ENCODE results near the gene ATP4B. TPM values are rescaled to one million over a fixed set of nuclear protein-coding genes. Genes with fewer than 3 reads are reported as not detected.

The ATP4B gene
- total and polyA plus RNA-seq, 5 donors from 2014 or later, result not detected

- H3K9me3 Mint-ChIP-seq, result peaks cover 0 to 4% (median 0%) of the 10 kb centered on the region in 7 donors
- no peak for DNase-seq
- Histone ChIP-seq H3K4me3 (ENCODE audit: low read depth, low read length) (no peak overlapping the region), H3K36me3 (ENCODE audit: control insufficient read depth, insufficient read depth, low read length) (no peaks in the 10 kb centered on the region), H3K27me3 (ENCODE audit: control insufficient read depth, insufficient read depth, low read length) (no peaks in the 10 kb centered on the region), H3K4me1 (ENCODE audit: control insufficient read depth, insufficient read depth, low read length, poor library complexity, severe bottlenecking) (no peaks in the 10 kb centered on the region), H3K27ac (ENCODE audit: insufficient read depth, low read length, poor library complexity, severe bottlenecking) (no peak overlapping the region), H3K9me3 (ENCODE audit: control insufficient read depth in 2 of 2, low read length in 2 of 2) (no peaks in the 10 kb centered on the region)
- no peaks in the 10 kb centered on the region for H3K27me3 Mint-ChIP-seq
- ATAC-seq (ENCODE audit: low read depth in 2 of 2), result no peak
- no peak overlapping the region for H3K27ac Mint-ChIP-seq
- H3K4me3 Mint-ChIP-seq, result no peak overlapping the region
- H3K4me1 Mint-ChIP-seq, result peaks cover 0 to 7% (median 3%) of the 10 kb centered on the region in 4 donors
- H3K36me3 Mint-ChIP-seq, result no peaks in the 10 kb centered on the region
These were observed 8.8 kb downstream of the ATP4B start for GRCh38 chr13:113649212-113649611.

- H3K27ac Mint-ChIP-seq, result no peak overlapping the region
- ATAC-seq (ENCODE audit: low read depth in 2 of 2), result no peak
- H3K4me3 Mint-ChIP-seq, result no peak overlapping the region
- no peak for DNase-seq
- H3K27me3 ChIP-seq (ENCODE audit: control insufficient read depth, insufficient read depth, low read length), result no peaks in the 10 kb centered on the region
- H3K4me1 ChIP-seq (ENCODE audit: control insufficient read depth, insufficient read depth, low read length, poor library complexity, severe bottlenecking), result no peaks in the 10 kb centered on the region
- no peak overlapping the region for H3K4me3 ChIP-seq (ENCODE audit: low read depth, low read length)
- H3K27ac ChIP-seq (ENCODE audit: insufficient read depth, low read length, poor library complexity, severe bottlenecking), result no peak overlapping the region
- no peaks in the 10 kb centered on the region for H3K27me3 Mint-ChIP-seq
- no peaks in the 10 kb centered on the region for H3K9me3 ChIP-seq (ENCODE audit: control insufficient read depth in 2 of 2, low read length in 2 of 2)
- H3K4me1 Mint-ChIP-seq, result peaks cover 0 to 7% (median 3%) of the 10 kb centered on the region in 4 donors
- H3K36me3 Mint-ChIP-seq, result no peaks in the 10 kb centered on the region
- H3K36me3 ChIP-seq (ENCODE audit: control insufficient read depth, insufficient read depth, low read length), result no peaks in the 10 kb centered on the region
- peaks cover 0 to 4% (median 0%) of the 10 kb centered on the region in 7 donors for H3K9me3 Mint-ChIP-seq
These were observed 9.8 kb downstream of the ATP4B start for GRCh38 chr13:113648216-113648610.

- Histone ChIP-seq H3K4me1 (ENCODE audit: control insufficient read depth, insufficient read depth, low read length, poor library complexity, severe bottlenecking) (no peaks in the 10 kb centered on the region), H3K27me3 (ENCODE audit: control insufficient read depth, insufficient read depth, low read length) (no peaks in the 10 kb centered on the region), H3K4me3 (ENCODE audit: low read depth, low read length) (no peak overlapping the region), H3K9me3 (ENCODE audit: control insufficient read depth in 2 of 2, low read length in 2 of 2) (no peaks in the 10 kb centered on the region), H3K36me3 (ENCODE audit: control insufficient read depth, insufficient read depth, low read length) (no peaks in the 10 kb centered on the region), H3K27ac (ENCODE audit: insufficient read depth, low read length, poor library complexity, severe bottlenecking) (no peak overlapping the region)
- no peaks in the 10 kb centered on the region for H3K27me3 Mint-ChIP-seq
- H3K9me3 Mint-ChIP-seq, result peaks cover 0 to 5% (median 0%) of the 10 kb centered on the region in 7 donors
- peaks cover under 1% of the 10 kb centered on the region for H3K36me3 Mint-ChIP-seq
- H3K4me3 Mint-ChIP-seq, result no peak overlapping the region
- no peak overlapping the region for H3K27ac Mint-ChIP-seq
- no peak for DNase-seq
- ATAC-seq (ENCODE audit: low read depth in 2 of 2), result no peak
- peaks cover 0 to 7% (median 3%) of the 10 kb centered on the region in 4 donors for H3K4me1 Mint-ChIP-seq
These were observed 10.4 kb downstream of the ATP4B start for GRCh38 chr13:113647351-113648215.

- no peak for DNase-seq
- Histone ChIP-seq H3K9me3 (ENCODE audit: control insufficient read depth in 2 of 2, low read length in 2 of 2) (no peaks in the 10 kb centered on the region), H3K36me3 (ENCODE audit: control insufficient read depth, insufficient read depth, low read length) (no peaks in the 10 kb centered on the region), H3K4me3 (ENCODE audit: low read depth, low read length) (no peak overlapping the region), H3K4me1 (ENCODE audit: control insufficient read depth, insufficient read depth, low read length, poor library complexity, severe bottlenecking) (no peaks in the 10 kb centered on the region), H3K27ac (ENCODE audit: insufficient read depth, low read length, poor library complexity, severe bottlenecking) (no peak overlapping the region), H3K27me3 (ENCODE audit: control insufficient read depth, insufficient read depth, low read length) (no peaks in the 10 kb centered on the region)
- Mint-ChIP-seq H3K4me1 (peaks cover 0 to 7% (median 3%) of the 10 kb centered on the region in 4 donors), H3K27me3 (no peaks in the 10 kb centered on the region), H3K27ac (no peak overlapping the region), H3K9me3 (peaks cover 0 to 6% (median 0%) of the 10 kb centered on the region in 7 donors), H3K36me3 (peaks cover 5% of the 10 kb centered on the region), H3K4me3 (no peak overlapping the region)
- no peak for ATAC-seq (ENCODE audit: low read depth in 2 of 2)
These were observed 11.1 kb downstream of the ATP4B start for GRCh38 chr13:113646921-113647340.

GRCh38 chr13:113646376-113646775 is 11.6 kb downstream of the ATP4B start:
- H3K4me3 ChIP-seq (ENCODE audit: low read depth, low read length), result no peak overlapping the region
- H3K27me3 Mint-ChIP-seq, result no peaks in the 10 kb centered on the region
- H3K27ac ChIP-seq (ENCODE audit: insufficient read depth, low read length, poor library complexity, severe bottlenecking), result no peak overlapping the region
- ATAC-seq (ENCODE audit: low read depth in 2 of 2) (no peak), DNase-seq (no peak)
- no peaks in the 10 kb centered on the region for H3K9me3 ChIP-seq (ENCODE audit: control insufficient read depth in 2 of 2, low read length in 2 of 2)
- H3K9me3 Mint-ChIP-seq, result peaks cover 0 to 7% (median 0%) of the 10 kb centered on the region in 7 donors
- peak overlapping the region in 1 of 3 donors; percentile 56 for H3K27ac Mint-ChIP-seq
- H3K36me3 ChIP-seq (ENCODE audit: control insufficient read depth, insufficient read depth, low read length), result no peaks in the 10 kb centered on the region
- H3K4me1 ChIP-seq (ENCODE audit: control insufficient read depth, insufficient read depth, low read length, poor library complexity, severe bottlenecking), result no peaks in the 10 kb centered on the region
- H3K27me3 ChIP-seq (ENCODE audit: control insufficient read depth, insufficient read depth, low read length), result no peaks in the 10 kb centered on the region
- H3K36me3 Mint-ChIP-seq, result peaks cover 5% of the 10 kb centered on the region
- H3K4me3 Mint-ChIP-seq, result no peak overlapping the region
- peaks cover 0 to 7% (median 3%) of the 10 kb centered on the region in 4 donors for H3K4me1 Mint-ChIP-seq

GRCh38 chr13:113645329-113645728 is 12.7 kb downstream of the ATP4B start:
- no peak overlapping the region for H3K4me3 Mint-ChIP-seq
- no peak for ATAC-seq (ENCODE audit: low read depth in 2 of 2)

GRCh38 chr13:113644800-113645199 is 13.2 kb downstream of the ATP4B start:
- H3K4me1 ChIP-seq (ENCODE audit: control insufficient read depth, insufficient read depth, low read length, poor library complexity, severe bottlenecking), result no peaks in the 10 kb centered on the region
- H3K4me3 ChIP-seq (ENCODE audit: low read depth, low read length), result no peak overlapping the region
- H3K27ac Mint-ChIP-seq, result no peak overlapping the region
- H3K36me3 Mint-ChIP-seq, result peaks cover 16% of the 10 kb centered on the region
- H3K36me3 ChIP-seq (ENCODE audit: control insufficient read depth, insufficient read depth, low read length), result peaks cover 4% of the 10 kb centered on the region
- H3K4me1 Mint-ChIP-seq, result peaks cover 0 to 7% (median 3%) of the 10 kb centered on the region in 4 donors
- H3K27me3 ChIP-seq (ENCODE audit: control insufficient read depth, insufficient read depth, low read length), result no peaks in the 10 kb centered on the region
- no peak overlapping the region for H3K27ac ChIP-seq (ENCODE audit: insufficient read depth, low read length, poor library complexity, severe bottlenecking)
- no peak for ATAC-seq (ENCODE audit: low read depth in 2 of 2)
- H3K9me3 ChIP-seq (ENCODE audit: control insufficient read depth in 2 of 2, low read length in 2 of 2), result no peaks in the 10 kb centered on the region
- peaks cover 0 to 7% (median 0%) of the 10 kb centered on the region in 7 donors for H3K9me3 Mint-ChIP-seq
- no peaks in the 10 kb centered on the region for H3K27me3 Mint-ChIP-seq
- H3K4me3 Mint-ChIP-seq, result no peak overlapping the region
- DNase-seq, result no peak

More at GRCh38 chr13:113645329-113645728, 12.7 kb downstream of the ATP4B start:
- no peak for DNase-seq
- Histone ChIP-seq H3K4me1 (ENCODE audit: control insufficient read depth, insufficient read depth, low read length, poor library complexity, severe bottlenecking) (no peaks in the 10 kb centered on the region), H3K4me3 (ENCODE audit: low read depth, low read length) (no peak overlapping the region), H3K27me3 (ENCODE audit: control insufficient read depth, insufficient read depth, low read length) (no peaks in the 10 kb centered on the region), H3K9me3 (ENCODE audit: control insufficient read depth in 2 of 2, low read length in 2 of 2) (no peaks in the 10 kb centered on the region), H3K27ac (ENCODE audit: insufficient read depth, low read length, poor library complexity, severe bottlenecking) (no peak overlapping the region), H3K36me3 (ENCODE audit: control insufficient read depth, insufficient read depth, low read length) (peaks cover 4% of the 10 kb centered on the region)
- Mint-ChIP-seq H3K27ac (no peak overlapping the region), H3K9me3 (peaks cover 0 to 7% (median 0%) of the 10 kb centered on the region in 7 donors), H3K27me3 (no peaks in the 10 kb centered on the region), H3K36me3 (peaks cover 11% of the 10 kb centered on the region), H3K4me1 (peaks cover 0 to 7% (median 3%) of the 10 kb centered on the region in 4 donors)

Data from CD4-positive, CD25-positive, alpha-beta regulatory T cell (primary cell).